Activated CD8-positive, alpha-beta memory T cell treated with anti-CD3 and anti-CD28 coated beads for 36 hours (primary cell): ENCODE measurements around the gene MAP3K7. TPM values are rescaled to one million over a fixed set of nuclear protein-coding genes. Genes with fewer than 3 reads are reported as not detected.
"Not testable (repeated sequence)": the region's sequence is repeated elsewhere in the genome, so short reads cannot be mapped to it uniquely, and the experiment has no call there.

ENCODE experiments used
- CTCF ChIA-PET: fragments of 350-600 bp; sonication (Branson Sonifier 250); formaldehyde crosslinking; loops from one replicate; lab custom pipeline; 2021; ENCODE audit warnings: antibody characterized with exemption; lab: Charles Lee
- POLR2A ChIA-PET: fragments of 350-600 bp; sonication (Branson Sonifier 250); formaldehyde crosslinking; loops from one replicate; lab custom pipeline; 2021; ENCODE audit warnings: antibody characterized with exemption; lab: Charles Lee
- total RNA-seq, 2 experiments: library from RNA; stranded (reverse); gene quantifications; one replicate each; pipeline ENCODE4 v1.2.3, GENCODE V29; 2021

The MAP3K7 gene
- total RNA-seq, 2 experiments from 2014 or later, result 24.2 to 24.4 TPM

DNA sequence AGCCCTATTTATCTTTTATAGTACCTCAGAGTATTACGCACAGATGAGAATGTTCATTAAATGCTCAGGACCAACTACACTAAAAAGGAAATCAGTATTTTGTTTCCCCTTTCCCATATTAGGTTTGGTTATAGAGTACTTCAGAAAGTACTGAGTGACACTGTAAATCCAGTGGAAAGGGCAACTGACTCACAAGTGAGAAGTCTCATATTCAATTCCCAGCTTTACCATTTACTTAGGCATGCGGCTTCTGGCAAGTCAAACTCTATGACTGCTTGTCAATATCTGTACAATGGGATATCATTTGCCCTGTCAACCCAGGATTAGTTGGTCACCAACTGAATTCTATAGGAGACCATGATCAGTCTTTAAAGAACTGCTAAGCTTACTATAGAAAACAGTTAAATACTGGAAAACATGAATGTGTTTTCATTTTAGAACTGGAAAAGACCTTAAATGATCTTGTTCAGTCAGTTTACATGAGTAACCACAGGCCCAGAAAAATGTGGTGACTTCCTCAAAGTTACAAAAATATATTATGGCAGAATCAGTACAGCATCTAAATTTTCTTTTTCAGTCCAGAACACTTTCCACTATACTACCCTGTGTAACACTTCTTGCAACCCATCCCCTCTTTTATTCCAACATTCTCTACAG, 3.6 kb downstream of the MAP3K7 start:
- POLR2A ChIA-PET, result no interaction called here
- CTCF ChIA-PET, result no interaction called here

DNA sequence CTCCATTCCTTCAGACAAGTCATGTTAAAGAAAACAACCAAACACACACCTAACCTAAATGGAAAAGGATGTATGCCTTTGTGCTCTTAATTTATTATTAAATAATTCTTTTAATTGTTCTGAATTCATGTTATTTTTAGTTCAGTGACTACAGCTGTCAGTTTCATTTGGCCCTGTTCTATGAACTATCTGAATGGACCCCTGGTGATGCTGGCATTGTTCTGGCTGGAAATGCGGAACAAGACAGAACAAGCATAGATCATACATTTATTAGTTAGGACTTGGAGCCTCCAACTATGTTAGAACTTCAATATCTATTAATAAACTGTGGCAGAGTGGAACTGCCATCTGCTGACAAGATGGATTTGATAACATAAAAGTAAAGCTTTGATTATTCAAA, 5.7 kb downstream of the MAP3K7 start:
- ChIA-PET CTCF (no interaction called here), POLR2A (no interaction called here)

DNA sequence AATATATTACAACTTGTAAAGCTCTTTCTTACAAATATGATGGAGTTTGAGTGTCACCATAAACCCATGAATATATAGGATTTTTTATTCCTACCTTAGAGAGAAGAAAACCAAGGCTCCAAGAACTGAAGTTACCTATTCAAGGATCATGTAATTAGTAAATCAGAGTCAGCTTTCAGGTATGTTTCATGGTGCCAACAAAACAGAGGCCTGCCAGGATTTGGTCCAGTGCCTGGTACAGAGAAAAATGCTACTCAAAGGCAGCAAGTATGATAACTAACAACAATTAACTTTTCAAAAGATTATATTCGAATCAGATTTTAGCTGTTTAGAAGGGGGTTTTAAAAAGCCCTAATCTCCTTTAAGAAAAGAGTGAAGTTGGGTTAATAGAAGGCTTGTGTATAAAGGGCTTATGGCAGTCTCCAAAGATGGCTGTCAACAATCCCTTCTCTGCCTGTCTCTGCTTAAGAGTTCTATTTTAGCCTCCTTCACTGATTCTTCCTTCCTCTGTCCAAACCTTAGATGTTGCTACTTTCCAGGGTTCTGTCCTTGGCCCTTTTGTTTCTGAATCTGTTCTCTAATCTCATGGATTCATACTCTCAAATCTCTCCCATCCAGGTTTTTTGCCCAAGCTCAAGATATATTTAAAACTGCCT, 7.8 kb downstream of the MAP3K7 start:
- ChIA-PET CTCF (no interaction called here), POLR2A (no interaction called here)

DNA sequence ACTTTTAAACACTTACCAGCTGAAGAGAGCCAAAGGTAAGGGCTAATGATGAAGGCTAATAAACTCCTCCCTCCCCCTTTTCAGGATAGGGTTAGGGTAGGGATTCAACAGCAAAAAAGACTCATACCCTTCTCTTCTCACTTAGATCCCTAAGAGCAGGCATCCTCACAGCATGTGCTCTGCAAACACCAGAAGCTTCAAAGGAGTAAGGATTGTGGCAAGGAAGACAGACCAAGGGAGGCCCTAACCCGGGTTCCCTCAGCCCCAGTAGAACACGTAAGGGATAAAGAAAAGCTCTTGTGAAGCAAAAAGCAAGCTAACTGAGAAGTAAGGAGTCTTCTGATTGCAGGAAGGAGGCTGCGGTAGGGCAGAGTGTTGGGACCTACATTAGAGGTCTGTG, 11.6 kb downstream of the MAP3K7 start:
- ChIA-PET CTCF (no interaction called here), POLR2A (no interaction called here)

DNA sequence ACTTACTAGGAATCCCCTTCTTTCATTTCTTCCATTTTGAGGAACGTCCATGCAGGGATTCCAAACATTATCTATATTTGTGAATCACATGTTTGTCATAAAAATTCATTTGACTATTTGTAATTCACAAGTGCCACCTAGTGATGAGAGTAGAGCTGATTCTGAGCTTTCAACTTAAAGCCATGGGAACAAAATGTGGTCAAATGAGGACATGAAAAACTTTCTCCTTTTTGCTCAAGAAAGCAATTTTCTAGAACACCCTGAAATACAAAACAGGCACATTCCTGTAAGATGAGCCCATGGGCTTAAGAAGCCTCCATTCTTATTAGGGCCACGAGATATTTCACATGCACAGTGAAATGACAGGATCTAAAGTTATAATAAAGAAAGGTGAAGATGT, 12.3 kb downstream of the MAP3K7 start:
- ChIA-PET POLR2A (no interaction called here), CTCF (no interaction called here)

DNA sequence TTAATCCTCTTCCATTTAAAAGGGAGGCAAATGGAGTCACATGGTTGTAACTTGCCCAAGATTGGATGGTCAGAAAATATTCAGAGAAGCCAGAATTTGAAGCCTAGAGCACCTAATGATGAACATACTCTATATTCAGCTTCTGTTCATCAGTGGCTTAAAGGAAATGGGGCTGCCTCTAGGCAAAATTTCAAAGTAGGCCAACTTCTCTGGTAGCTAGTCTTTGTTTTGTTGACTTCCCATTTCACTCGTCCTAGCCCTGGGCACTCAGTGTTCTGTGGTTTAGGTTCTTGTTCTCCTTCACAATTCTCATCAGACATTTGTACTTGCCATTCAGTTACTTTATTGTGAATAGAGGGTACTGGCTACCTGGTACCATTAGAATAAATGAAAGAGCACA, 13.2 kb downstream of the MAP3K7 start:
- ChIA-PET CTCF (no interaction called here), POLR2A (no interaction called here)

DNA sequence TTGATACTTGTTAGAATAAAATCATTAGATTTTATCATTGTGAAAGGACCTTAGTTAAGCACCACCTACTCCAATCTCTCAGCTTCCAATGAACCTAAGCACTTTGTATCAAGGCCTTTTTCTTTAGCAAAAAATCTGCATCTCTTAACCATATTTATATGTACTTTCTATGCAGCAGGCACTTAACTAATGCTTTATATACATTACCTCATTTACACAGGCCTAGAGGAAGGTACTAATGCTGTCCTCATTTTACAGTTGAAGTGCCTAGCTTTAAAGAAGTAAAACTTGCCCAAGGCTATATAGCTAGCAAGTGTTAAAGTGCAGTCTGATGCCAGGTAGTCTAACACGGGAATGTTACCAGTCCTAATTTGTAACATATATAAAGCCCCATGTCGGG, 14.0 kb downstream of the MAP3K7 start:
- ChIA-PET POLR2A (no interaction called here), CTCF (no interaction called here)

DNA sequence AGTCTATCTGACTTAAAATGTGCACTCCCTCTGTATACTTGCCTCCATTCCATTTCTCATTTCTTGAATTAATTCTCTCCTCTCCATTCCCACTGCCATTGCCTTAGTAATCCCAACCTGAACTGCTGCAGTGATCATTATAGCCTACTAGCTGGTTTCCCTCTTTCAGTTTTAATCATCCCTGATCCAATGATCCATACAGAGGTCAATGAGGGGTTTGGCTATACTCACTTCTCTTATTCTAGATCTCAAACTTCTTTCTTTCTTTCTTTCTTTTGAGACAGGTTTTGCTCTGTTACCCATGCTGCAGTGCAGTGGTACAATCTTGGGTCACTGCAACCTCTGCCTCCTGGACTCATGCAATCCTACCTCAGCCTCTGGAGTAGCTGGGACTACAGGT, 17.6 kb downstream of the MAP3K7 start:
- ChIA-PET POLR2A (no interaction called here), CTCF (no interaction called here)

DNA sequence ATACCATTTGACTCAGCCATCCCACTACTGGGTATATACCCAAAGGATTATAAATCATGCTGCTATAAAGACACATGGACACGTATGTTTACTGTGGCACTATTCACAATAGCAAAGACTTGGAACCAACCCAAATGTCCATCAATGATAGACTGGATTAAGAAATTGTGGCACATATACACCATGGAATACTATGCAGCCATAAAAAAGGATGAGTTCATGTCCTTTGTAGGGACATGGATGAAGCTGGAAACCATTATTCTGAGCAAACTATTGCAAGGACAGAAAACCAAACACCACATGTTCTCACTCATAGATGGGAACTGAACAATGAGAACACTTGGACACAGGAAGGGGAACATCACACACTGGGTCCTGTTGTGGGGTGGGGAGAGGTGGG, 19.2 kb downstream of the MAP3K7 start:
- POLR2A ChIA-PET, CTCF ChIA-PET: not testable (repeated sequence)

DNA sequence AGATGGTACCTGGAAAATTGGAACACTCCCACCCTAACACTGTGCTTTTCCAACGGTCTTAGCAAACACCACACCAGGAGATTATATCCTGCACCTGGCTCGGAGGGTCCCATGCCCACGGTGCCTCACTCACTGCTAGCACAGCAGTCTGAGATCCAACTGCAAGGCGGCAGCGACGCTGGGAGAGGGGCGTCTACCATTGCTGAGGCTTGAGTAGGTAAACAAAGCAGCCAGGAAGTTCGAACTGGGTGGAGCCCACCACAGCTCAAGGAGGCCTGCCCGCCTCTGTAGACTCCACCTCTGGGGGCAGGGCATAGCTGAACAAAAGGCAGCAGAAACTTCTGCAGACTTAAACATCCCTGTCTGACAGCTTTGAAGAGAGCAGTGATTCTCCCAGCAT, 24.5 kb downstream of the MAP3K7 start:
- CTCF ChIA-PET, POLR2A ChIA-PET: not testable (repeated sequence)

DNA sequence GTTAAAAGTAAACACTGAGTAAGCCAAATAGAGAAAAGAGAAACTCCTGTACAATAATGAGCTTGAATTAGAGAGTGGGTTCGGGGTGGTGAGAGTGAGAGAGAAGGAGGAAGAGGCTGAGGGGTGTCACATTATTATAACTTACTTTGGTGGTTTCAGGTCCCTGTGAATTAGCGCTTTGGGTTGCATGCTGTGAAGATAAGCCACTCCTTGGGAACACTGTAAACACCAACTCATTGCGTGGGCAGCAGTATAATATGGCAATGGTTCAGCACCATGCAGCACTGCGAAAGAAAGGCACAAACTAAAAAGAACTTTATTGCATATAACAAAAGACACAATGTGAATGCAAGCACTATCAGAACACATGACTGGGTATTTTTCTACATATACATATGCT, 26.9 kb downstream of the MAP3K7 start:
- ChIA-PET CTCF (no interaction called here), POLR2A (no interaction called here)

DNA sequence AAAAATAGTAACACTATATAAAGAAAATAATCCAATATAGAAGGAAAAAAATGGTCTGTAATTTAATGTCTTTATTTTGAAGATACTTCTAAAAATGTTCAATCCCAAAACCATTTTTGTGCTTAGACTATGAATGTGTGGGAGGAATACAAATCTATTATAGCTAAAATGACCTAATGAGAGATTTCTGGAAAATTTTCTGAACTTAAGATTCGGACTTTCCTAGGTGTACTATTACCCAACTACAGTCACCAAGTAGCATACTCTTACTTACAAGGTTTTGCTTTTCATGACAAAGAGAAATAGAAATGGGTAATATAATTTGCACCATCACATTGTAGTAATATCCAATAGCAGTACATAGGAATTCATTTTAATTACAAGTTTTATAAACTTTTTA, 29.9 kb downstream of the MAP3K7 start:
- CTCF ChIA-PET, result interaction anchor here (0.5 kb wide), 1 partner anchor 438 kb away, joined by 4 read pairs; no protein-coding TSS in a partner anchor
- POLR2A ChIA-PET, result no interaction called here

DNA sequence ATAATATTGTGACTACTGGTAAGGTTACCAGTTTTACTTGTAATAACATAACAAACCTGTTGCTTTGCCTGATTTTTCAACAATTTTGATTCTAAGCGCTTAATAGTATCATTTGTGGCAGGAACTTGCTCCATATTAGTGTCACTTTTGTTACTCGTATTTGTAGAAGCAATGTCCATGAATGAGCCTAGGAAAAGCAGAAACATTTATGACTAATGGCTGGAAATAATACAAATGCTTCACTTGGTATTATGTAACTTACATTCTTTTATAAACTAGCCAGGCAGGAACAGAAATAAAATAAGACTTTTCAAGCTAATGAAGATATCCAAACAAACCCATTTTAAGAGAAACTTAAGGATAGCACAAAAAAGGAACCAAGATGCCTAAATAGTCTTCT, 38.9 kb downstream of the MAP3K7 start:
- CTCF ChIA-PET, result no interaction called here
- POLR2A ChIA-PET, result no interaction called here

DNA sequence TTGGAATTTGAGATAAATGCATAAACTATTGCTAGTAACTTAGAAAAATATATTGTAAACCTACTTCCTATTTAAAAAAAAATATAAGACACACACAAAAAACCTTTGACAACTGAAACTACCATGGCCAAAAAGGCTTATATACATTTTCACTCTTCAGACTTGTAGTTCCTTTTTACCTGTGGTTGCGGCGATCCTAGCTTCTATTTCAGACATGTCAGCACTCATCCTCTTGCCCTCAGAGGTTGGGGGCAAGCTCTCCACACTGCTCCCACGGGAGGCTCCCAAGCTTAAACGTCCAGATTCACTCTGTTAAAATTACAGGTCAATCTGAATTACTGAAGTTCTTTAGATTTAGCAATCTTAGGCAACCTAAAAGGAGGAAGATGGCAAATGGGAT, 39.8 kb downstream of the MAP3K7 start:
- POLR2A ChIA-PET, result no interaction called here
- CTCF ChIA-PET, result no interaction called here

DNA sequence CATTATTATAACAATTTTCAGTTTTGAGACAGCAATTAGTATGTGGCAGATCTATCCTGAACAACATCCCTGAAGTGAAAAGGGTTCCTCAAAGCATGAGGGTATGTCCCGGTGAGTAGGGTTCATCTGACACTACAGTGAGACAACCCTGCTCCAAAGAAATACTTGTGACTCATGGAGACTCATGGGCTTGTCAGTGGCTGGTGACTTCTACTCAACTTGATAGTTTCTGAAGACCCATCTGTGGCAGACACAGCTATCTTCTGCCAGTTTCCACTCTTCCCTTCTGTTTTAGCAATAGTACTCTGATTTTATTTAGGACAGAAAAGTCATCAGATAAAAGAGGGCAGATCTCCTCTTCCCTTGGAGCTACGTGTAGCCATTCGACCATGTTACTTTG, 41.4 kb downstream of the MAP3K7 start:
- ChIA-PET POLR2A (no interaction called here), CTCF (no interaction called here)

DNA sequence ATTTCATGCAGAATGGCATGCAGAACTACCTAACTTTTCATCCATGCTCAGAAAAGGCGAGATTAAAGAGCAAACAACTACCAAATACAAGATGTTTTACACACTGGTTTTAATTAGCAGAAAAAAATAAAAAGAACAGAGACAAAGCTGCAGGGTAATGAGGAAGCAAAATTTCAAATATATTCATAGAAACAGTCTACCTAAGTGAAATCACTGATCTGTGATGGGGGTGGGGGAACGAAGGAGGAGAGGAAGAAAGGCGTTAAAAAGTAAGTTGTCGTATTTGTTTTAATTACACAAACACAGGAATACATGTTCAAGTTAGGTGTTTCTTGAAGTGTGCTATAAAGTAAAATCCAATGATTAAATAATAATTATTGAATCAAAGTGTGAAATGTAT, 42.1 kb downstream of the MAP3K7 start:
- CTCF ChIA-PET, result no interaction called here

DNA sequence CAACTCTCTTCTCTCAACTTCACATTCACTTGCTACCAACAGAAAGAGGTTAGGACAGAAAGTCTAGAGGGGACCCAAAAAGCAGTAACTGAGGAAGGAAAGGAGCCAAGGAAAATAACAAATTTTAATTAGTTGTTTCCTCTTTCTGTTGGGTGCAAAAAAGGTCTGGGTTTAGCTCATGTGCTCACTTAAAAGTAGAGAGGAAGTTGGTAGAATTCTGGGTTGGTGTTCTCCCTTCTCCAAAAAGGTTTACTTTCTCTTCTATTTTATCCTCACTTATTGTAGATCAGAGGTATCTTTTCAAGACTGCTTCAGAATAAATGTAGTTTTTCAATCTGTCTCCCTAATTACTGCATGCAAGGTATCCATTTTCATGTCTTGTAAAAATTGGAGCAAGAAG, 42.8 kb downstream of the MAP3K7 start:
- CTCF ChIA-PET, result no interaction called here
- POLR2A ChIA-PET, result no interaction called here

More for the DNA sequence above, 42.1 kb downstream of the MAP3K7 start:
- POLR2A ChIA-PET, result no interaction called here

DNA sequence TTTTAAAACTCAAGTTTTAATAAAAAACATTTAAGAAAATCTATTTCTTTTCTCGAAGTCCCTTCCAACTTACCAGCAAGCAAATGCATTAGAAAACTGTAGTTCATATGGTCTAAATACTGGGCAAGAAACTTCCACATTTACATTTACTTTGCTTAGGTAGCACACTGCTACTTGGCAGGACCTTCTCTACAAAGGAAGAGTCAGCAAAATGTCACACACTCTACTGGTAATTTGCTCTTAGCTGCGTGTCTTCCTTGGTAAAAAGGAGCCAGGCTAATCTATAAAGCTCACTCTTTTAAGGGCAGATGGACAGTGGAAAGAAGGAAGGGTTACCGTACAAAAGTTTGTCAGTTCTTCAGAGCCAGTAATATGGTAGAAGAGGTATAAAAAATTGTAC, 45.7 kb downstream of the MAP3K7 start:
- POLR2A ChIA-PET, result no interaction called here
- CTCF ChIA-PET, result no interaction called here

DNA sequence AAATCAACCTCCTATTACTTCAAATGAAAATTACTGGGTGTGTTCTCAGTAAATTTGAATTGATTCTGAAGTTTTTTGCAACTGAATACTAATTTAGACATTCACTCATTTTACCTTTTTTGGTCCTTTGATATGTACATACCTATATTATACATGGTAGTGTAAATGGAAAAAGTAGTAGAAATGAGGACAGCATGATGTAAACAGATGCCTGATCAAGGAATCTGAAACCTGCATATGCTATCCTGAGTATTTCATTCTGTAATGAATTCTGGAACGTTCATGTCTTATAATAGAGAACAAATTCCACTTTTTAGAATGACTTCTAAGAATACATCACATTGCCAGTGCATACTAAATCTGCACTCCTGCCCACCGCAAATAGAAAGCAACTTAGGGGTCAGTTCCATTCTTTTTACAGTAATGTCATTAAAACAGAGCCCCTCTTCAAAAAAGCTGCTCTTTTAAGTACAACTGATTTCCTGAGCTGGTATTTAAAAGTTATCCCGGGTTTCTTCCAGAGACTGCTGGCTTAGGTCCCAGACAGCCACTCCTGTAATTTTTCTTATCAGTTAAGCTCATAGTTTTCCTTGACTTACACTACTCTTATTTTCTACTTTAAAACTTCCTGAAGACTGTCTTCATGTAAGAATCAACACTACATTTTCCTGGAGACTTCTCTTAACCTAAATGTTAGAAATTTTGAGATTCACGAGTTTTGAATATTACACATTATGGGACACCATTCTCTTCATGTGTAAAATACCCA, 48.4 kb downstream of the MAP3K7 start:
- CTCF ChIA-PET, result no interaction called here
- POLR2A ChIA-PET, result no interaction called here

DNA sequence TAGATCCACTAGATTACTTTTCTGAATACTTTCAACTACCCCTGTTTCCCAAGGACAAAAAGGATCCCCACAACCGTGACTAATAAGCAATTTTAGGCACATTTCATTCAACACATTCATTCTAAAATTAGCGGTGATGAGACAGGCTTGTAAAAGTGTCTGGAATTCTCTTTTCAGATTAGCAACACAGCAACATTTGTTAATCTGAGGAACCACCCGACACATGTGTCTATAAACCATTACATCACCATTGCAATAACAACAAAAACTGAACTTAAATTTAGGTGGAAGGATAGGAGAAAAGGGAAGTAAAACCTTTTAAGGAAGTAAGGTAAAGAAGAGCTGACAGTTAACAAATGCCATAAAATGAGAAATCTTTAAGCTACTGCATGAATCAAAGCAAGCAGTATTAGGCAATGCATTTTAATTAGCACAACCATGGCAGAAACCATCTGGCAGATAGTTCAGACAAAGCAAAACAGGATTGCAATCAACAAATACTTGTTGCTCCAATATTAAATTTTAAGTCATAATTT, 49.1 kb downstream of the MAP3K7 start:
- CTCF ChIA-PET, result no interaction called here

DNA sequence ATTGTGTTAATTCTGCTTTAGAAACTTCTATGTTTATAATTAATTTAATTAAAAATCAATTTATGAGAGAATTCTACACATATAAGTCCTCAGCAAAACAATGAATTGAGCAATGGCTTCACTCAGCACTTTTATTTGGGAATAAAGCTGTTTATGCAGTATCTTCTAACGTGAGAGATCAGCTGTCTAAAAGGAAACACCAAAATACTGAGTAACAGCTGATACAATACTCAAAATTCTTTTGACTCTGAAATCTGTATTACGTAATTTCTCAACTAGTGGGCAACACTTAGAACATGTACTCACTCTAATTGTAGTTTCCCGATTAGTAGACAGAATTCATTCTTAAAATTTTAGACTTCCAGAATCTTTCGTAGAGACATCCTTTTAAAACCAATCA, 49.8 kb downstream of the MAP3K7 start:
- POLR2A ChIA-PET, result no interaction called here
- CTCF ChIA-PET, result no interaction called here

More for the DNA sequence above, 49.1 kb downstream of the MAP3K7 start:
- POLR2A ChIA-PET, result no interaction called here
